GM06990 (cell line): ENCODE data around the gene TMEM88.
A peak's percentile ranks its signal among the peaks of the same experiment; 100 is the strongest.

Experiments used
- DNase-seq: peaks from one replicate; pipeline ENCODE4 v3.0.0-alpha.2; 2011; ENCODE audit not compliant: insufficient read length; ENCODE audit errors: extremely low read depth
- H3K27me3 ChIP-seq: replicated peaks from 2 replicates; pipeline ENCODE4 v1.6.0; 2011; ENCODE audit warnings: low read length; ENCODE audit not compliant: control insufficient read depth, insufficient read depth
- H3K36me3 ChIP-seq: 2 replicates; pipeline ENCODE4 v1.5.1; 2011; ENCODE audit warnings: low read length; ENCODE audit not compliant: control insufficient read depth, insufficient read depth
- H3K4me3 ChIP-seq: replicated peaks from 2 replicates; pipeline ENCODE4 v1.5.1; 2011; ENCODE audit warnings: low read depth, mild to moderate bottlenecking, control low read depth, low read length
- TF ChIP-seq, protein P1 (sequence below): IDR thresholded peaks from 2 replicates; pipeline ENCODE4 v1.5.1; 2011; ENCODE audit warnings: low read length, control low read depth, mild to moderate bottlenecking, inconsistent platforms; ENCODE audit not compliant: insufficient read depth, poor library complexity, severe bottlenecking

The TMEM88 gene

DNA sequence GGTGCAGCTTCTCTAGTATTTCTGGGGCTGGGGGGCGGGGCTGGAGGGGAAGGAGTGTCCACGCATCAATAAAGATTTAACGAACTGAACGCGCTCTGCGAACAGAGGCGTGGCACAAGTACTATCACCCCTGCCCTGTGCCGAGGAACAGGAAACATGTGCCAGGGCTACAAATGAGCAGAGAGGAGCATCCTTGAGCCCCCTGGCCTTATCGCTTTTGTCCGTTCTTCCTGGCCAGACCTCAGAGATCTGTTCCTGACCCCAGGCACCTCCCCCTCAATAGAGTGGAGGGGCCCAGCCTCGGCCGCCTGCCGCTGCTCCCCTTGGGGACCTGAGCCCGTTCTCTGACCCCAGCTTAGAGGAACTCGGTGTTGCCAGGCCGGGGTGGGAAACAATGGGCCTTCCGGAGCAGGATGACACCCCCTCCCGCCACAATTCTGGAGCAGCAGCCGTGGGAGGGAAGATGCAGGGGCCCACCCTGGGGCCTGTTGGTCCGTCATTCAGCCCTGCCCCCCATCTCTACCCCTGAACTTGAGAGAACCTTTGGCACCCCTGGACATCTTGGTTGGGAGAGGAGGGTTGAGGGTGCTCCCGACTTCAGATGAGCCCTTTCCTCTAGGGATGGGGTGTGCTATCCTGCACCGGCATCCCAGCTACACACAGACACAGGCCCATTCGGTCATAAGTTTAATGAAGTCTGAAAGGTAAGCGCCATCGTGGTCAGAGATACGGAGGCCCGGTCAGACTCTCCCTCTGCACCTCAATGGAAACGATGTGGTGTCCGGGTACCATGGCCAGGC is 1.3 kb downstream of the TMEM88 start:
- DNase-seq, result no peak
- Histone ChIP-seq H3K4me3 (peak overlapping the region; percentile 82), H3K27me3 (no peaks in the 10 kb centered on the region), H3K36me3 (peaks cover 18% of the 10 kb centered on the region)
- TF ChIP-seq, protein P1, sequence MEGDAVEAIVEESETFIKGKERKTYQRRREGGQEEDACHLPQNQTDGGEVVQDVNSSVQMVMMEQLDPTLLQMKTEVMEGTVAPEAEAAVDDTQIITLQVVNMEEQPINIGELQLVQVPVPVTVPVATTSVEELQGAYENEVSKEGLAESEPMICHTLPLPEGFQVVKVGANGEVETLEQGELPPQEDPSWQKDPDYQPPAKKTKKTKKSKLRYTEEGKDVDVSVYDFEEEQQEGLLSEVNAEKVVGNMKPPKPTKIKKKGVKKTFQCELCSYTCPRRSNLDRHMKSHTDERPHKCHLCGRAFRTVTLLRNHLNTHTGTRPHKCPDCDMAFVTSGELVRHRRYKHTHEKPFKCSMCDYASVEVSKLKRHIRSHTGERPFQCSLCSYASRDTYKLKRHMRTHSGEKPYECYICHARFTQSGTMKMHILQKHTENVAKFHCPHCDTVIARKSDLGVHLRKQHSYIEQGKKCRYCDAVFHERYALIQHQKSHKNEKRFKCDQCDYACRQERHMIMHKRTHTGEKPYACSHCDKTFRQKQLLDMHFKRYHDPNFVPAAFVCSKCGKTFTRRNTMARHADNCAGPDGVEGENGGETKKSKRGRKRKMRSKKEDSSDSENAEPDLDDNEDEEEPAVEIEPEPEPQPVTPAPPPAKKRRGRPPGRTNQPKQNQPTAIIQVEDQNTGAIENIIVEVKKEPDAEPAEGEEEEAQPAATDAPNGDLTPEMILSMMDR, result no peak

DNA sequence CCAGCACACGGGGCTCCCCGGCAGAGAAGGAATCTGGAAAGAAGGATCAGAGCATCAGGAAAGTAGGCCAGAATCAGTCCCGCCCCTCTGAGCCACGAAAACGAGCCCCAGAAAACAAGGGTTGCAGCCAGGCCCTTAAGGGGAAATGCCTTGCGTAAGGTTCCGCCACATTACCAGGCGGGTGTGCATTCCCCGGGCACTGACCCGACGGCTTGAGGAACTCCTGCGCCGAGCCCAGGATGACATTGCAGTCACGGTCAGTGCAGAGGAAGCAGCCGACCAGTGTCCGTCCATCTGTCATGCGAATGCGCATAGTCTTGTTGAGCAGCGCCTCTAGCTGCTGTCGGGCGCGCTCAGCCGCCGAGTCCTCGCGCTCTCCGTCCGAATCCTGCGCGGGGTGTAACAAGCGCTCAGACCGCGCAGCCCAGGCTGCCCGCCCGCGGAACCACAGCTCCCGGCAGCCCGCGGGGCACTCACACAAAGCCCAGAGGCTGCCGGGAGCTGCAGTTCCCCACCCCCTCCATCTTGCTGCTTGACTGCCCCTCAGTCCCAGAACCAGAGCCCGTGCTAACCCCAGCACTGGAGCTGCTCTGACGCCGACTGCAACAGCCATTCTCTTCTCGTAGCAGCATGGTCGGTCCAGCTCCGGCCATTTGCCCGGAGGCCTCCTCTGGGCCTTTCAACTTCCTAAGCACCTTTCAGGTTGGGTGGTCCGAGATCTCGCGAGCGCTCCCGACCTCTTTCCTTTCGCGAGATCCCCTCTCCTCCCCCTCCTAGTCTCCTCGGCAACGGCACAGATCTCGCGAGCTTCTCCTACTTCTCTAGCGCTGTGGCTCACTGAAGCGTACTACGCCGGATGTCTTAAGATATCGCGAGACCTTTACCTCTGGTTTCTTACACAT is 2.2 kb downstream of the TMEM88 start, which contains the start of gene NAA38:
Gene NAA38 (minus strand): TSS at position 749 of the 902 bp plus-strand sequence. CDS start 96 bp downstream, at position 653.
- H3K4me3 ChIP-seq, result peak within 1 kb of the TSS; percentile 82
- TF ChIP-seq, protein P1, result peak; percentile 54
- H3K36me3 ChIP-seq, result peaks cover 14% of the 10 kb centered on the region
- peak; percentile 98 for DNase-seq
- no peaks in the 10 kb centered on the region for H3K27me3 ChIP-seq

DNA sequence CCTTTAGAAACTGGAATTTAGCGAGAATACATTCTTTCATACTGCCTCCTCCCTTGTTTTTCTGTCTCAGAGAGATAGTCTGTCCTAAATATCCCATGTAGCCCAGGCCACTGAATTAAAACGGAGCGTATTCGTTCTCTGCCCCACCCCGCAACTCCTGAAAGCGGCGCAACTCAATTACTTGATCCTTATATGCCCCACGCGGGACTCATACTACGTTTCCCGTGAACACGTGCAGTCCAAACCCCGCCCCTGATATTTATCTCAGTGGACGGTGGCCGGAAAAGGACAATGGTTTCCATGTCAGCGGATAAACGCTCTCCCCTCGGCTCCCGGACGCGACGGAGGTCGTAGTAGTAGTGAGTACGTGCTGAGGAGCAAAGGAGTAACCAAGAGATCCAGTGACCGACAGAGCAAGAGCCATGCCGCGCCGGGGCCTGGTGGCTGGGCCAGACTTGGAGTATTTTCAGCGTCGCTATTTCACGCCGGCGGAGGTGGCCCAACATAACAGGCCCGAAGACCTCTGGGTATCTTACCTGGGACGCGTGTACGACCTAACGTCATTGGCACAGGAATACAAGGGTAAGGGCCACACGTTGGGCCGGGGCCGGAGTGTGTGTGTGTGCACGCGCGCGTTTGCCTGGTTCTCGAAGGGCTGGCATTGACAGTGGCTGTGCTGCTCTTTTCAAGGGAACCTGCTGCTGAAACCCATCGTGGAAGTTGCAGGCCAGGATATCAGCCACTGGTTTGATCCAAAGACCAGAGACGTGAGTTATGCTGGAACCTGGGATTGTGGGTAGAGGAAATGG is 3.1 kb downstream of the TMEM88 start, which contains the start of gene CYB5D1:
Gene CYB5D1 (plus strand): TSS at position 291 of the 809 bp plus-strand sequence. CDS start 132 bp downstream, at position 423.
- Histone ChIP-seq H3K27me3 (no peaks in the 10 kb centered on the region), H3K36me3 (peaks cover 7% of the 10 kb centered on the region), H3K4me3 (peak within 1 kb of the TSS; percentile 82)
- peak; percentile 86 for DNase-seq
- TF ChIP-seq, protein P1, result no peak

DNA sequence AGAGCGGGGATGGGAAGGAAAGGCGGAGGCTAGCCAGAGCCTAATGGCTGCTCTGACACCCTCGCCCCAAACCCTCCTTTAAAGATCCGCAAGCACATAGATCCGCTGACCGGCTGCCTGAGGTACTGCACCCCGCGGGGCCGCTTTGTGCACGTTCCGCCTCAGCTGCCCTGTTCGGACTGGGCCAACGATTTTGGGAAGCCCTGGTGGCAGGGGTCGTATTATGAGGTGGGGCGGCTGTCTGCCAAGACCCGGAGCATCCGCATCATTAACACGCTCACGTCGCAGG is 3.6 kb downstream of the TMEM88 start:
- Histone ChIP-seq H3K27me3 (no peaks in the 10 kb centered on the region), H3K36me3 (peaks cover 5% of the 10 kb centered on the region; the same call in 1 of the 2 replicates), H3K4me3 (peak overlapping the region; percentile 82)
- TF ChIP-seq, protein P1, result peak; percentile 43
- peak; percentile 70 for DNase-seq

DNA sequence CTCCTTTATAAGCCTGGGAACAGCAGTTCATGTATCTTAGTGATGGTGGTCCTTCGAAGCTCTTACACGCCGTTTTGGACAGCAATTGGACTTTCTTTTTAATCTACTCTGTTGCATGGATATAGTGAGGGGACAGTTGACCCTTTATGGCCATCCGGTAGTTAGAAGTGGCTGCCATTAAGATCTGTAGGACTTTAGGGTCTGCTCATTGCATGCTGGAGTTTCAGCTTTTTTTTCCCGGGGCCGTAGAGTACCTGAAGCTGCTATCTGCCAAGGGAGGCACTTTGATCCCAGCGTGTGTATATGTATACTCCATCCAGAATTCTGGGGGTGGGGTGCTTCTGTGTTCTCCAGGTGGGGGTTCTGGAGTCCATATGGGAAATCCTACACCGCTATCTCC is 4.2 kb downstream of the TMEM88 start:
- no peak for DNase-seq
- peaks cover 5% of the 10 kb centered on the region; the same call in 1 of the 2 replicates for H3K36me3 ChIP-seq
- no peaks in the 10 kb centered on the region for H3K27me3 ChIP-seq
- TF ChIP-seq, protein P1, result no peak
- H3K4me3 ChIP-seq, result peak overlapping the region; percentile 82
